ENCODE measurements around the gene C1orf185.
A peak's percentile ranks its signal among the peaks of the same experiment; 100 is the strongest.

Gene C1orf185

GRCh38 chr1:51071291-51072042 lies 30.6 kb upstream of the C1orf185 start:
- DNase-seq (ENCODE audit: low read depth in 2 of 2) = peak in 1 of 2 donors; percentile 19
- TF ChIP-seq CTCF (IDR thresholded peaks at IDR 0.05; ENCODE audit: low read depth, low read length) = no peak
- H3K4me3 ChIP-seq (replicated peaks in 1 of 2; ENCODE audit: low read depth in 2 of 2, low read length in 2 of 2) = no peak overlapping the region

DNA sequence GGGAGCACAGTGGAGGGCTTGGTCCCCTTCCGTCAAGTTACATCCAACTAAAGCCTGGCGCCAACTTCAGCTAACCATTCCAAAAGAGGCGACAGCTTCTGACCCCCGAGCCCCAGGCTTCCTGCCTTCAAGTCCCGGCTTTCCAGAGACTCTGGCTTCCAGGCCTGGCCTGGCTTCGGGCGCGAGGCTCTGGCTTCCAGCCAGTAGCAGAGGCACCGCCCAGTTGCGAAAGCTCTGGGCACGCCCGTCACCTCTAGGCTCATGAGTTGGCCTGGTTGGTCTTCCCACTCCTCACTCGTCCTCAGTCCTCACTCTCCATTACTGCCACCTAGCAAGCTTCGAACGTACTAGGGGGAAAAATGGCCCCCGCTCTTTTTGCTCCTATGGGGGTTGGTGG lies 30.0 kb upstream of the C1orf185 start:
- no peak overlapping the region for H3K4me3 ChIP-seq (replicated peaks in 1 of 2; ENCODE audit: low read depth in 2 of 2, low read length in 2 of 2)
- no peak for DNase-seq (ENCODE audit: low read depth in 2 of 2)
- TF ChIP-seq CTCF (IDR thresholded peaks at IDR 0.05; ENCODE audit: low read depth, low read length) = no peak

GRCh38 chr1:51072651-51073050 lies 29.4 kb upstream of the C1orf185 start:
- H3K4me3 ChIP-seq (replicated peaks in 1 of 2; ENCODE audit: low read depth in 2 of 2, low read length in 2 of 2) = no peak overlapping the region
- no peak for TF ChIP-seq CTCF (IDR thresholded peaks at IDR 0.05; ENCODE audit: low read depth, low read length)
- DNase-seq (ENCODE audit: low read depth in 2 of 2) = no peak

GRCh38 chr1:51073456-51073855 lies 28.6 kb upstream of the C1orf185 start:
- DNase-seq (ENCODE audit: low read depth in 2 of 2) = peak in 1 of 2 donors; percentile 15
- no peak for TF ChIP-seq CTCF (IDR thresholded peaks at IDR 0.05; ENCODE audit: low read depth, low read length)
- H3K4me3 ChIP-seq (replicated peaks in 1 of 2; ENCODE audit: low read depth in 2 of 2, low read length in 2 of 2) = no peak overlapping the region

DNA sequence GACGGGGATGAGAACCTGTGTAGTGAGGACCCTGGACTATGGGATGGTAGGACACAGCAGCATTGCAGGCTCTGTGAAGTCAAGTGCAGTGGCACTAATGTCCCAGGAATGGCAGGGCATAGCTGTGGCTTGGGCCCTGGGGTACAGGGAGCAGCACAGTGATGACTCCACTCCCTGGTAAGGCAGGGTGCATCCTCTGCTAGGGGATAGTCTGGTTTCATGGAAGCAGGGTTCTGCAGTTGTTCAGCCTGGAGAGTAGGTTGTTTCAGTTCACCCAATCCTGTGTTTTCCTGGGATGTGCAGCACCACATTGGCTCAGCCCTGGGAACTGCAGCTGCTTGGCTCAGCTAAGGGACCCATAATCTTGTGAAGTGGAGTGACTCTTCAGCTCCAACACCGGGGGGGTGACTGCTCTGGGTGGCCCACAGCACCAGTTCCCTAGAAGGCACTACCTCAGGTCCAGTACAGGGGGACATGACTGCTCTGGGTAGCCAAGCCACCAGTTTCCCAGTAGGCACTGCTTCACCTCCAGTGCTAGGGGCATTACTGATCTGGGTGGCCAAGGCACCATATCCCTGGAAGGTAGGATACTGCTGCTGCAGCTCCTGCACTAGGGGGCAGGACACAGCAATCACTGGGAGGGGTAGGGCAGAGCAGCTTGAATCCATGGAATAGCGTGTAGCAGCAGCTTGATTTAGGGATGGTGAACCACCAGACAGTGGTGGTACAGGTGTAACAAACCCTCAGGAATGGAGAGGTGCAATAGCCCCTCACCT lies 15.3 kb upstream of the C1orf185 start:
- H3K4me3 ChIP-seq (replicated peaks in 1 of 2; ENCODE audit: low read depth in 2 of 2, low read length in 2 of 2) = no peak overlapping the region
- DNase-seq (ENCODE audit: low read depth in 2 of 2) = no peak
- TF ChIP-seq CTCF (IDR thresholded peaks at IDR 0.05; ENCODE audit: low read depth, low read length) = no peak

DNA sequence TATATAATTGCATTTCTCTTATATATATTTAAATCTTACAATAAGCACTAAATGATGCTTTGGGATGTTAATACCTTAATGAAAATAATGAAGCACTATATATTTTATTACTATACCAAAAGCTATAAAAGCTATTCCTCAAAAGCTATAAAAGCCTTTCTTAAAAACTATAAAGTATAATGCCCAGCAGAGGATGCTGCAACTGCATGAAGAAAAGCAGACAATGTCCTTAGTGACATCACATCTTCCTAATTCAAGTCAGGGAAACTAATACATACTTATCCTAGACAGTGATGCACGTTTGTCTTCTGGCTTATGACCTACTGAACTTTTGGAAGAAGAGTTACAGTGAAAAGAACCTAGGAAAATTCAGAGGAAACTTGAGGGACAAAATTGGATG lies 13.6 kb upstream of the C1orf185 start:
- no peak overlapping the region for H3K4me3 ChIP-seq (replicated peaks in 1 of 2; ENCODE audit: low read depth in 2 of 2, low read length in 2 of 2)
- TF ChIP-seq CTCF (IDR thresholded peaks at IDR 0.05; ENCODE audit: low read depth, low read length) = peak; percentile 39
- peak; percentile 20 to 39 for DNase-seq (ENCODE audit: low read depth in 2 of 2)

Data from cardiac fibroblast (primary cell).